Left cardiac atrium (tissue), 4 donors: ENCODE results near the gene SPPL2A. TPM values are rescaled to one million over a fixed set of nuclear protein-coding genes. Genes with fewer than 3 reads are reported as not detected.

ENCODE experiments used
- ATAC-seq, 2 donors: fragments of 200-7000 bp; cut with Tn5 transposase; one replicate each; pipeline ENCODE4 v1.9.1; 2020; ENCODE audit warnings: mild to moderate bottlenecking in 2 of 2, moderate library complexity in 2 of 2
- DNase-seq: peaks from one replicate; pipeline ENCODE4 v3.0.0-alpha.2; 2020
- intact Hi-C, 2 donors: fragments of 100-400 bp; cut with DNase I; formaldehyde crosslinking; loops; one replicate each; pipeline versions ENCODE4 v1.14.1 to v1.15.1; 2022 to 2023
- total RNA-seq, 2 donors: library from RNA; stranded (reverse); fragmentation: NEBNext Ultra II Directional; extraction: Animal tissue kit (Norgen Biotek cat#: 25700); gene quantifications; one replicate each; pipeline ENCODE4 v1.2.1, GENCODE V29; 2021
- donor health status: DM: no; HTN: yes; CAD: no.
- donor health status: DM: no; HTN: yes; CAD: no; lungs with severe emphysema.
- donor health status: DM: yes; HTN: yes; CAD: no.
- donor health status: Dilated cardiomyopathy.

The SPPL2A gene
- total RNA-seq, 2 donors from 2014 or later = 95.1 to 129 TPM

DNA sequence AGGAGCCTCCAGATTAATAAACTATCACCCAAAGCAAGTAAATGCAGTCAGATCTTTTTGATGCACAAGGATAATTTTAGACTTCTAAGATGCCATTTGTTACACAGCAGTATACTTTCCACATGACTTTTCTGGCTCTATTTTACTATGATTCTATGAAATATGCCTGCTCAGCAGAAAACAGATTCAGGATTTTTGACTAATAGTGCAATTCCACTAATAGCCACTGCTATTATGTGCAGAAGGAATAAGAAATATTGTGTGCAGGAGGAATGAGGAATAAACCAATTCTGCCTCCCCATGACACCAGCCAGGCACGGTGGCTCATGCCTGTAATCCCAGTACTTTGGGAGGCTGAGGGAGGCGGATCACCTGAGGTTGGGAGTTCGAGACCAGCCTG lies 11.5 kb upstream of the SPPL2A start:
- ATAC-seq (no peak), DNase-seq (no peak)
- intact Hi-C loops = no loop called here

DNA sequence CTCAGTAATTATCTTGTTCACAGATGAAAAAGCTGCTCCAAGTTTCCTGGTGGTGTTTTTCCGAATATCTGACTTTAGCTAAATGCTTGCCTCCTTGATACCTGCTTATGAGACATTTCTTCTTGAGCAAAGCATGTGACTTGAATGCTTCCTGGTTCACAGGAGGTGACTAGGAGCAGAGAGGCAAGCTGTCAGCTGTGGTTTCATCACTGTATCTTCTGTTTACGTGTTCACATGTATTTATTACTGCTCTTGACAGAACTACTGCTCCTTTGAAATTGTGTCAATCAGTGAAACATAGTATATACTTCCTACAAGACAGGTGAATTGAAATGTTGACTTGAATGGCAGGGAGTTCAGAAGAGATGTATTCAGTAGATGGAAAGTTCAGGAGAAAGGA lies 8.9 kb upstream of the SPPL2A start:
- ATAC-seq = no peak
- no peak for DNase-seq
- intact Hi-C loops = no loop called here

DNA sequence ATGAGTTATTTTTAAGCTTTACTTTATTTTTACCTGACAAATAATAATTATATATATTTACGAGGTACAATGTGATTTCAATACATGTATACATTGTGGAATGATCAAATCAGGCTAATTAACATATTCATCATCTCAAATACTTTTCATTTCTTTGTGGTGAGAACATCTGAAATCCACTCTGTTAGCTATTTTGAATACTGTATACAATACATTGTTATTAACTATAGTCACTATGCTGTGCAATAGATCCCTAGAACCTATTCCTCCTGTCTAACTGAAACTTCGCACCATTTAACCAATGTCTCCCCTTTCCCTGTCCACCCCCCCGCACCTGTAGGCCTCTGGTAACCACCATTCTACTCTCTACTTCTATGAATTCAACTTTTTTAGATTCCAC lies 7.9 kb upstream of the SPPL2A start:
- intact Hi-C loops = no loop called here
- ATAC-seq = no peak
- no peak for DNase-seq

DNA sequence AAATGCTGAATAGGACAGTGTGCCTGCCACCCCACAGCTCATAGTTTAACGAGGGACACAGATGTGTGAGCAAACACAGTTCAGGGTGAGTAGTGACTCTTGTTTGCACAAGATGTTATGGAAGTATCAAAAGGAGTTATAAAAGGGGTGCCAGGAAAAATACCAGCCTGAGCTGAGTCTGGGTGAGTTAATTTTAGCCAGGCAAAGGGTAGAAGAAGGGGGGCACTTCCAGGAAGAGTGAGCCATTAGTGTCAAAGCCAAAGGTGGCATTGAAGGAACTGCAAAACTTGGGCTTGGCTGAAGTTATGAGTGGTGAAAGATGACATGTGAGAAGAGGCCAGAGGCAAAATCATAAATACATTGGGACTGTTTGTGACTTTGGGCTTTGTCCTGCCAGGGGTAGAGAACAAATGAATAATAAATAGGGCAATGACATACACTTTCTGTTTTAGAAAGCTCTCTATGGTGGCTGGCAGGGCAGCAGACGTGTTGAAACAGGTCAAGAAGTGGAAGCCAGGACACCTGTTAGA lies 1.9 kb upstream of the SPPL2A start:
- ATAC-seq = peak; percentile 21 to 29
- no peak for DNase-seq
- intact Hi-C loops = loop anchor here (5.0 to 10.0 kb wide), 3 partner anchors 80 to 105 kb away; partner anchors contain the start of gene TRPM7 (in 2 of the 2)

DNA sequence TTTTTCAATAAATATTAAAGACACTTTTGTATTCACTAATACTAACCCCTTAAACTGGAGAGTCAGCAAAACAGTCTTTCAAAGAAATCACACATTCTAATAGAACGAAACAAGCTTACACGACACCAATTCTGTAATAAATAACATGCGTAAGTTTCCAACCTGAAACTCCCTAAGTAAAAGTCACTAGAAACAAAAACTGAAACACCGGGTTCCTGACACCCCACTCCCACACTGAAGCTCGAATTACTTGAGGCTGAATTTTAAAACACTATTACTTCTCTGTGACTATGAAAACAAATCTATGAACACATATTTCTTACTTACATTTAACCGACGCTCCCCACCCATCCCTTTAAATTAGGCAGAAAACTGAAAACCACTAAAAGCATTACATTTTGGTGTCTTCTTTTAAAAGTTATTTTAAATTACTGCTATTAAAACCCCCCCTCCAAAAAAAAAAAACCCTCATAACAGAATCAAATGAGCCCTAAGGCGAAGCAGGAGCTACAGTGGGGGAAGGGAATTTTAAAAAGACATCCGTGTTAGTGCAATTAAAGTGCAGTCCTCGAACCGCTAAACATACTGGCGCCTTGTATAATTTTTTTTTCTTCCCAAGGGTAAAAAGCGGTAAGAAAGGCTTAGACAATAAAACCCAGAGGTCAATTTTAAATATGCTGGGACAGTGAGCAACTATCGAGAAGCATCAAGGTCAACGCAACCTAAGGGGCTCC lies 878 bp downstream of the SPPL2A start:
- DNase-seq (no peak), ATAC-seq (peak in 1 of 2 donors; percentile 3)
- intact Hi-C loops = loop anchor here (5.0 to 10.0 kb wide), 4 partner anchors 52 to 108 kb away; partner anchors contain the start of gene TRPM7 (in 2 of the 2)

DNA sequence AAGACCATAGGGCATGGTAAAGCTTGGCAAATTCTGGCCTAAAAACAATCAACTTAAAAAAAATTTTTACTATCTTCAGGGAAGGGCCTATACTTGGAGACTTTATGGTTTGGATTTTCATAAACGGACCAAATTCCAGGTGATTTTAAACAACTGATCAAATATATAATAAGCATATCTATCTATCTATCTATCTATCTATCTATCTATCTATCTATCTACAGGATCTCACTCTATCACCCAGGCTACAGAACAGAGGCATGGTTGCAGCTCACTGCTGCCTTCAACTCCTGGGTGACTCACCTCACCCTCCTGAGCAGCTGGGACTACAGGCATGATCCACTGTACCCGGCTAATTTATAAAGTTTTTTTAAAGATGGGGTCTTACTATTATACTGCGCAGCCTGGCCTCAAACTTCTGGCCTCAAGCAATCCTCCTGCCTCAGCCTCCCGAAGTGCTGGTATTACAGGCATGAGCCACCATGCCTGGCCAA lies 6.7 kb downstream of the SPPL2A start:
- DNase-seq = no peak
- intact Hi-C loops = no loop called here
- ATAC-seq = peak in 1 of 2 donors; percentile 23

DNA sequence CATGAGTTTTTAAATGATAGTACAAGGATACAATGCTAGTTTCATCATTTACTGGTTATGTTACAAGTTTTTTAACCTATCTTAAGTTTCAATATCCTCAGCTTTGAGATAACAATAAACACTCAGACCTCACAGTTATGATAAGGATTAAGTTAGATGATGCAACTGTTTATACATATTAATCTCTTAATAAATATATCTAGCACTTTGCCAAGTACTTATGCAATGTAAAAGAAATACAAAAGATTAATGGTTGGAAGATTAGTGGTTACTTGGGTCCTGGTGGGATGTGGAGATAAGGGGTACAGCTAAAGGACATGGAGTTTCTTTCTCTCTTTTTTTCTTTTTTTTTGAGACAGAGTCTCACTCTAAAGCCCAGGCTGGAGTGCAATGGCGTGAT lies 12.0 kb downstream of the SPPL2A start:
- DNase-seq (no peak), ATAC-seq (no peak)
- intact Hi-C loops = no loop called here

DNA sequence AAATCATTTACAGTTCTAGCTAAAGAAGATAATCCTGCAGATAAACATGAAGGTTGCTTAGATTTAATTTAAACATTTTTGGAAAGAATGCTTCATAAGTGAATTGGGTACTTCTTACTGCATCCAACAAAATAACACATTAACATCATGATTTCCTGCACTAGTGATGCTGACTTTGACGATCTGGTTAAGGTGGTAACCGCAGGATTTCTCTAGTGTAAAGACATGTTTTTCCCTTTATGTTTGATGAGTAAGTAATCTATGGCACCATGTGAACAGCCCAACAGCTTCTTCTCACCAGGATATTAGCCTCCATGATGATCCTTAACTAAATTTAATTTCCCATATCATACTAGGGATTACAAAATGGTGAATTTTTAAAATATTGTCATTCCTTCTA lies 14.1 kb downstream of the SPPL2A start:
- intact Hi-C loops = no loop called here
- ATAC-seq (no peak), DNase-seq (no peak)

DNA sequence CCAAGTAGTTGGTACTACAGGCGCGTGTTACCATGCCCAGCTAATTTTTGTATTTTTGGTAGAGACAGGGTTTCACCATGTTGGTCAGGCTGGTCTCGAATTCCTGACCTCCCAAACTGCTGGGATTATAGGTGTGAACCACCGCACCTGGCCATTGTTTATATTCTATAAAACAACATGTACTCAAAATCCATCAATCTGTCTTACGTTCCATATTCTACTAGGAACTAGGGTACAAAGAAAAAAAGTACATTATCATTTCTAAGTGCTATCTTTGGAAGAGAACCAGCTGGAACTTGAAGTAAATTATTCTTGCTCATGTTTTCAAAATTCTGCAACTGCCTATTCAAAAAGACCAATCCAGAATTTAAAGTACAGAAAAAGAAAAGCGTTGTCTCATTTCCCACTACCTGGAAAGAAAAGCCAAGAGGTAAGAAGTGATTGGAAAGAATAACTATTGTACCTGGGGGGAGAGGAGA lies 15.2 kb downstream of the SPPL2A start:
- DNase-seq = no peak
- no peak for ATAC-seq
- intact Hi-C loops = no loop called here

DNA sequence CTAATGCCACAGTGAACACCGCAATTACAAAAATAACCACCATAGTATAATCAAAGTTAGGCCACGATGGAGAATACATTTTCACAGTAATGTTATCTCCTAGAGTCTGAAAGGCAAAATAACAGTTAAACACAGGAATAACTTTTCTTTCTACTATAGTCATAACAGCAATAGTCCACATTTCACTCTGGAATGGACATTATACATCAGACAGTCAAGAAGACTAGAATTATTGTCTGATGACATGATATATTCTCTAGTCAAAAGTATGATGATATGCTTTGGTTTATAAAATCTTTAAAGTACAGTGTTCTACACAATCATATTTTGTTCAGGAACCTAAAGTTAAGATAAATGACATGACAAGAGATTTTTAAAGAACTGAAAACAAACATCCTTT lies 18.0 kb downstream of the SPPL2A start:
- DNase-seq (no peak), ATAC-seq (no peak)
- intact Hi-C loops = no loop called here

DNA sequence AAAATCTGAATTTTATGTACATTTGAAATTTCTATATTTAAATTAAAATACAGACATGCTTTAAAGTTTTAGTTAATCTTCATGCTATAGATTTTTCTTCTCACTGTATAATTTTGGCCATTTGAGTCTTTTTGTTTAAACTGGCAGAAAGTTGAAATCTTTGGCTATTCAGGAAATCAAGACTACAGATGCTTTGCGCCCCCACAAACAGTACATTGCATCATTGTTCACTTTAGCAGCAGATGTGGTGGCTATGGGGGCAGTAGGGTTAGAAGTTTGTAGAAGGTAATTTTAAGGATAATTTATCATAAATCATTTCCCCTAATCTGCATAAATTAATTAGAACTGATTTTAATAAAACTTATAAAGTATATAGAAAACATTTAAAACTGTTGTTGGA lies 20.9 kb downstream of the SPPL2A start:
- ATAC-seq = no peak
- DNase-seq = no peak
- intact Hi-C loops = no loop called here

DNA sequence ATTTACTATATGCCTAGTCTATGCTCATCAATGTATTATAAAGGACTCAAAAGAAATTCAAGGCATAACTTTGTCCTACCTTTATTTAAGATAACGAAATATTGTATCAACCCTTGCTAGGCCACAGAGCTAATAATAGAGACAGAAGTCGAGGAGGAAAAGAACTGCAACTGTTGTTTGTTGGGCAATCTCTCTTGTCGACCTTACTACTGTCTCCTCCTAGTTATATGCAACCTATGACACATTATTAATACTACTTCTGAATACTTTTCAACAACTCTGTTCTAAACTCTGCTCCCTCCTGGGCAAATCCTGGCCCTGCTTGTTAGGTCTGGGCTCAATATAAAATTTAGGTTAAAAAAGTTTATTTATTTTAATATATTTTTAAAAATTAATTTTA lies 24.6 kb downstream of the SPPL2A start:
- DNase-seq = no peak
- no peak for ATAC-seq
- intact Hi-C loops = no loop called here

DNA sequence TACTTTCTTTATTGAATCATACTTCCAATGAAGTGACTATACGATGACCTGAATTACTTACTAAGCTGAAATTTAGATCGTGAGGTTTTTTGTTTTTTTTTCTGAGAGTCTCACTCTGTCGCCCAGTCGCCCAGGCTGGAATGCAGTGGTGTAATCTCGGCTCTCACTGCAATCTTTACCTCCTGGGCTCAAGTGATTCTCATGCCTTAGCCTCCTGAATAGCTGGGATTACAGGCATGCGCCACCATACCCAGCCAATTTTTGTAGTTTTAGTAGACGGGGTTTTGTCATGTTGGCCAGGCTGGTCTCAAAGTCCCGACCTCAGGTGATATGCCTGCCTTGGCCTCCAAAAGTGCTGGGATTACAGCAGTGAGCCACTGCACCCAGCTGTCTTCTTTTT lies 28.7 kb downstream of the SPPL2A start:
- ATAC-seq = no peak
- intact Hi-C loops = no loop called here
- DNase-seq = no peak

DNA sequence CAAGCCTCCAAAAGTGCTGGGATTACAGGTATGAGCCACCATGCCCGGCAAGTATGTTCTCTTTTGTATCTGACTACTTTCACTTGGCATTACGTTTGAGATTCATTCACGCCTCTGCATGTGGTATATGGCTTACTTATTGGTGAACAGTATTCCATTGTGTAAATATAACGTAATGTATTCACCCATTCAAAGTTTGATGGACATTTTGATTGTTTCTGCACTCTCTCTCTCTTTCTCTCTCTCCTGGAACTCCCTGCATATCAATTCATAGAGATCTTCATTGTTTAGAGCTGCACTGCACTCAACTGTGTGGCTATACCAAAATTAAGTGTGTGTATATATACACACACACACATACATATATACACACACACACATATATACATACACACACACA lies 30.4 kb downstream of the SPPL2A start:
- intact Hi-C loops = no loop called here
- DNase-seq = no peak
- no peak for ATAC-seq

DNA sequence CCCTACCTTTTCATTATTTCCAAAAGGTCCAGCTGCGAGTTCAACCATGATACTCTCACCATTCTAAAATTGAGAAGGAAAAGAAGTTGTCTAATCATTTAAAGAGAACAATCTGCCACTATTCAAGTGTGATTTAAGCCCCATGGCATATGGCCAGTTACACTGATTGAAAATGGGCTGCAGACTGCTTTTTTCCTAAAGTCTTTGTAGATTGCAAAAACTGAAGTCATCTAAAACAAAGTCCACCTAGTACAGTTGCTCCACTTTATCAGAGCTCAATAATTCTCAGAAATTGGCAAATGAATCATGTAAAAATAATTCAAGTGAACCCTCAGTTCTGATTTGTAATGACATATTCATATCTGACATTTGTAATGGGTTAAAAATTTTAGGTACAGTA lies 39.2 kb downstream of the SPPL2A start:
- no peak for ATAC-seq
- no peak for DNase-seq

DNA sequence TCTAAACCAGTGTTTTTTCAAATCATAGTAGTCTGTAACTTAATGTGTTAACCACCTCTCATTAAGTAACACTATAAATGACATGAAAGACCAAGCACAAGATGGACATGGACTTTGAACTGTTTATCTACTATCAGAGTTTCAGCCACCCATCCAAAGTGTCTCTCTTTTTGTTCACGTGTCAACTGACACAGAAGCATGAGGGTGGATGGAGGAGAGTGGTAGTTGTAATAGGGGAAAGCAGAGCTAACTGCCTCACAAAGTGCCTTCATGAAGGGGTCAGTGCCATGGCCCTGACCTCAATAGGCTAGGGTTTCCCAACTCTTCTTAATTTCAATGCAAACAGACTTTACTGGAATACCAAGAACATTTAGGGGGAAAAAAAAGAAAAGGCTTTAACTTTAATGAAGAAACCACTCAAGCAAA lies 46.8 kb downstream of the SPPL2A start:
- ATAC-seq = no peak
- intact Hi-C loops = loop anchor here in 1 of 2 donors (5.0 kb wide), 1 partner anchor 36 kb away; no protein-coding TSS in a partner anchor

More for the DNA sequence above, 39.2 kb downstream of the SPPL2A start:
- intact Hi-C loops = no loop called here

DNA sequence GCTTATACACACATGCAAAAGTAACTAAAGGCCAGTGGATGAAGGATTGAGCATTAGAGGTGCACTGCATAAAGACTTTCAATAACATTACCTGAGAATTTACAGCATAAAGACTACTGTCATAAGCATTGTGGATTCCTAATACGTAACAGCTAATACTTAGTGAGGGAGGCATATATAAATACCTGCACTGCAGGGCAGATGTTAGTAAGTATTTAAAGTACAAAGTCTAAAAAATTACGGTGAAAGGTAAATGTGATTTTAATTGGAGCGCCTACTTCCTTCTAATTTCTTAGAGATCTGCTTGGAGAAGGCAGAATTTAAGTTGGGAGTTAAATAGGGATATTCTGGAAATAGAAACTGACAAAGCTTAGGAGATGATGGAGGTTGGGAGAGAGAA lies 53.5 kb downstream of the SPPL2A start:
- intact Hi-C loops = loop anchor here in 1 of 2 donors (5.0 kb wide), 1 partner anchor 50 kb away; no protein-coding TSS in a partner anchor
- no peak for DNase-seq
- ATAC-seq = no peak

More for the DNA sequence above, 46.8 kb downstream of the SPPL2A start:
- DNase-seq = no peak

DNA sequence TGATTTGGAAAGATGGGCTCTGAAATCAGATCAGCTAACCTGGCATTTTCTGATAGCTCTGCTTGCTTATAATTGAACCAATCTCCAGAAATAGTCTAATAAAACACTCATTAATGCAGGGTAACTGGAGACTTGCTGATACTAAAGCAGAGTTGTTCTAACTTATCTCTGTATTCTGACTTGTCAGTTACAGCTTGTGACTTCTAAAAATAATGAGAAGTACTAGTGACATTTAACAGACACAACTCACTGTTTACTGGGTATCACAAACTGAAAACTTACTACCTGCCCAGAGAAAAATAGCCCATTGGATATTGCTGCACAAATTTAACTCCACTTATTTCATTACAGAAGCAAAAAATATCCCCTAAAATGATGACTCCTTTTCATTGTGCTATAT lies 54.9 kb downstream of the SPPL2A start:
- ATAC-seq (peak; percentile 69 to 84), DNase-seq (no peak)
- intact Hi-C loops = loop anchor here in 1 of 2 donors (5.0 kb wide), 1 partner anchor 52 kb away; no protein-coding TSS in a partner anchor

DNA sequence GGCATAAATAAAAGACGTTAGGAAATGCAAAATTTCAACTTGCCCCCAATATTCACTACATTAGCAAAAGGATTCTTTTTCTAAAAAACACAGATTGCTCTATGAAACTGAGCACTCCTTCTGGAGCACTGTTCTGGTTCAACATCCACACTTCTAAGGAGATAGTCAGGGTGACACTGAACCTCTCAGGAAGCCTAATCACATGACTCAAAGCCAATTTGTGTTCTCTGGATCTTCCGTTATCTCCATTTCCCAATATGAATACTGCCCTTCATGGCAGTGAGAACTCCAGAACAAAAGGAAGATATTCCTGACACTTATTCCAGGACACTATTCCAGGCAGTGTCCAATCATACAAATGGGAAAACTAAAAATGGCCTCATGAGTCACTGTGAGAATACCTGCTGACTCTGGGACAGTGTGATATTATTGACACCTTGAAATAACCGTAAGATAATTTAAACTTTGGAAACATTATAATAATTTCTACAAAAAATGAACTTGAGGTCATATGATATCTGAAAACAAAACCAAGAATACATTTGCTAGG lies 57.6 kb downstream of the SPPL2A start:
- ATAC-seq = peak in 1 of 2 donors; percentile 54

DNA sequence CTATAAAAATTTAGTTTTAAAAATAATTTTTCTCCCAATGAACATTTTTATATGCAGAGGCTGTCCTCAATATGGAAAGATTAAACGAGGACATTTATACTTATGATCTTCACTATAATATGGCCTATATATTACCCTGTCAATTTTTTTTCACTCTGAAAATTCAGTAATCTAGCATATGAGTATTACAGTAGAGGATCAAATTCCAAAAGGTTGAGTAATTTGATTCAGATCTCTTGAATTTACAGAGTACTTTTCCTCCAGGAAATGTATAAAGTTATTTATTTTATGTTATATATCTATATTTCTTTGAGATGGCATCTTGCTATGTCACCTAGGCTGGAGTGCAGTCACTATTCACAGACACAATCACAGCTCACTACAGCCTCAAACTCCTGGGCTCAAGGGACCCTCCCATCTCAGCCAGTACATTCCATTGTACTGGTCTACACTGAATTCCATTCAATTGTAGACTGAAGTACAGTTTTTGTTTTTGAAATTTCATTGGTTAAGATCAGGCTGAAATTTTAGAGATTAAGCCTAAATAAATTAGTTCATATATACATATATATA lies 62.7 kb downstream of the SPPL2A start:
- intact Hi-C loops = no loop called here
- ATAC-seq = no peak
- DNase-seq = no peak

More for the DNA sequence above, 57.6 kb downstream of the SPPL2A start:
- intact Hi-C loops = no loop called here
- DNase-seq = no peak
